Trophoblast cell (in vitro differentiated cells and primary cell): ENCODE results near the gene MAML1.

Source experiments
- DNase-seq, 2 donors: peaks; one replicate each; pipeline ENCODE4 v3.0.0-alpha.2; 2016
- H2AFZ ChIP-seq: 2 replicates; pipeline ENCODE4 v1.6.1; 2013; ENCODE audit warnings: low read length, moderate library complexity, mild to moderate bottlenecking; ENCODE audit not compliant: insufficient read depth, poor library complexity
- H2AK5ac ChIP-seq: 2 replicates; pipeline ENCODE4 v1.6.1; 2013; ENCODE audit warnings: mild to moderate bottlenecking, low read length
- H2BK120ac ChIP-seq: 2 replicates; pipeline ENCODE4 v1.6.1; 2013; ENCODE audit warnings: low read length, mild to moderate bottlenecking, moderate library complexity; ENCODE audit not compliant: insufficient read depth, poor library complexity
- H2BK12ac ChIP-seq: 2 replicates; pipeline ENCODE4 v1.6.1; 2013; ENCODE audit warnings: mild to moderate bottlenecking, low read length, moderate library complexity
- H2BK5ac ChIP-seq: 2 replicates; pipeline ENCODE4 v1.6.1; 2013; ENCODE audit warnings: low read length, low read depth, moderate library complexity, mild to moderate bottlenecking; ENCODE audit not compliant: poor library complexity
- H3K14ac ChIP-seq: 2 replicates; pipeline ENCODE4 v1.6.1; 2013; ENCODE audit warnings: mild to moderate bottlenecking, low read length
- H3K18ac ChIP-seq: 2 replicates; pipeline ENCODE4 v1.6.1; 2013; ENCODE audit warnings: mild to moderate bottlenecking, low read length
- H3K23ac ChIP-seq: 2 replicates; pipeline ENCODE4 v1.6.1; 2013; ENCODE audit warnings: low read length
- H3K27ac ChIP-seq: 2 replicates; pipeline ENCODE4 v1.5.1; 2013; ENCODE audit warnings: low read depth, mild to moderate bottlenecking, inconsistent platforms, low read length, moderate library complexity
- H3K27me3 ChIP-seq: 2 replicates; pipeline ENCODE4 v1.6.1; 2013; ENCODE audit warnings: inconsistent platforms, mild to moderate bottlenecking, low read length, moderate library complexity; ENCODE audit not compliant: insufficient read depth
- H3K36me3 ChIP-seq, 2 experiments: 1 replicate in 1 of 2; 2 replicates in 1 of 2; pipeline ENCODE4 v1.6.1; 2013; ENCODE audit warnings: low read length in 2 of 2, mild to moderate bottlenecking in 2 of 2, moderate library complexity in 1 of 2; ENCODE audit not compliant: insufficient read depth in 2 of 2, control insufficient read depth in 1 of 2
- H3K4ac ChIP-seq: 2 replicates; pipeline ENCODE4 v1.6.1; 2013; ENCODE audit warnings: low read depth, mild to moderate bottlenecking, low read length, moderate library complexity
- H3K4me1 ChIP-seq, 2 experiments: 1 replicate in 1 of 2; 2 replicates in 1 of 2; pipeline ENCODE4 v1.6.1; 2013; ENCODE audit warnings: low read length in 2 of 2, mild to moderate bottlenecking in 2 of 2, moderate library complexity in 1 of 2; ENCODE audit not compliant: insufficient read depth in 2 of 2, control insufficient read depth in 1 of 2
- H3K4me2 ChIP-seq: 2 replicates; pipeline ENCODE4 v1.6.1; 2013; ENCODE audit warnings: inconsistent platforms, mild to moderate bottlenecking, low read length, moderate library complexity
- H3K4me3 ChIP-seq: 2 replicates; pipeline ENCODE4 v1.5.1; 2013; ENCODE audit warnings: mild to moderate bottlenecking, low read depth, low read length, inconsistent platforms
- H3K79me1 ChIP-seq: one replicate; pipeline ENCODE4 v1.6.1; 2013; ENCODE audit warnings: low read length
- H3K79me2 ChIP-seq: 2 replicates; pipeline ENCODE4 v1.6.1; 2013; ENCODE audit warnings: low read length, mild to moderate bottlenecking; ENCODE audit not compliant: control insufficient read depth, insufficient read depth, poor library complexity
- H3K9ac ChIP-seq: 2 replicates; pipeline ENCODE4 v1.6.1; 2013; ENCODE audit warnings: mild to moderate bottlenecking, low read length
- H3K9me3 ChIP-seq: 2 replicates; pipeline ENCODE4 v1.6.1; 2013; ENCODE audit warnings: low read depth, mild to moderate bottlenecking, control low read depth, inconsistent platforms, low read length; ENCODE audit not compliant: insufficient read depth
- H4K12ac ChIP-seq: 2 replicates; pipeline ENCODE4 v1.6.1; 2013; ENCODE audit warnings: low read depth, mild to moderate bottlenecking, low read length, moderate library complexity
- H4K8ac ChIP-seq: 2 replicates; pipeline ENCODE4 v1.6.1; 2013; ENCODE audit warnings: low read depth, mild to moderate bottlenecking, low read length, moderate library complexity
- H4K91ac ChIP-seq: one replicate; pipeline ENCODE4 v1.6.1; 2013; ENCODE audit warnings: low read depth, mild to moderate bottlenecking, low read length, moderate library complexity
- WGBS: extraction: QIAGEN DNeasy Blood & Tissue Kit; methylation state at CpG from one replicate; pipeline ENCODE4 v1.1.7; 2013; ENCODE audit warnings: missing lambda C conversion rate; ENCODE audit not compliant: insufficient read length, insufficient coverage; ENCODE audit errors: extremely low coverage; 5-methylcytosine and 5-hydroxymethylcytosine counted together

The MAML1 gene

GRCh38 chr5:179699616-179700237 lies 32.9 kb upstream of the MAML1 start:
- H3K4me3 ChIP-seq: peak overlapping the region; percentile 99
- peaks cover 31% of the 10 kb centered on the region for H3K79me2 ChIP-seq
- H3K9me3 ChIP-seq: no peaks in the 10 kb centered on the region
- H2BK120ac ChIP-seq: no peak overlapping the region
- H3K79me1 ChIP-seq: peaks cover 15% of the 10 kb centered on the region
- peak overlapping the region; percentile 99 for H3K14ac ChIP-seq
- peaks cover 15 to 18% of the 10 kb centered on the region in 2 experiments for H3K36me3 ChIP-seq
- peak overlapping the region; percentile 3 for H4K8ac ChIP-seq
- H2AFZ ChIP-seq: no peak overlapping the region
- H2AK5ac ChIP-seq: no peak overlapping the region
- H2BK5ac ChIP-seq: no peak overlapping the region
- H3K27me3 ChIP-seq: no peaks in the 10 kb centered on the region
- H3K18ac ChIP-seq: no peak overlapping the region
- H3K9ac ChIP-seq: peak overlapping the region; percentile 88
- no CpG with 5 or more reads among the region's 19 CpGs for WGBS
- peak overlapping the region; percentile 100 for H4K91ac ChIP-seq
- H3K4me2 ChIP-seq: peak overlapping the region; percentile 60
- H3K23ac ChIP-seq: no peak overlapping the region
- no peak overlapping the region for H2BK12ac ChIP-seq
- no peak overlapping the region for H3K27ac ChIP-seq
- peak; percentile 13 to 48 for DNase-seq
- H3K4me1 ChIP-seq: peaks cover 0 to 3% of the 10 kb centered on the region in 2 experiments
- H4K12ac ChIP-seq: no peak overlapping the region
- H3K4ac ChIP-seq: peak overlapping the region; percentile 100

- Histone ChIP-seq H2BK12ac (no peak overlapping the region), H3K23ac (no peak overlapping the region), H3K4me1 (peaks cover 0 to 3% of the 10 kb centered on the region in 2 experiments), H3K79me2 (peaks cover 31% of the 10 kb centered on the region), H3K4ac (peak overlapping the region; percentile 99), H3K14ac (no peak overlapping the region), H2BK5ac (no peak overlapping the region), H3K79me1 (peaks cover 15% of the 10 kb centered on the region), H4K12ac (no peak overlapping the region), H4K91ac (no peak overlapping the region), H3K27me3 (no peaks in the 10 kb centered on the region), H3K27ac (no peak overlapping the region), H3K9ac (no peak overlapping the region), H3K4me3 (no peak overlapping the region), H3K18ac (no peak overlapping the region), H4K8ac (no peak overlapping the region), H3K4me2 (peak overlapping the region; percentile 54), H3K36me3 (peaks cover 19 to 22% of the 10 kb centered on the region in 2 experiments), H2BK120ac (no peak overlapping the region), H2AK5ac (no peak overlapping the region), H2AFZ (no peak overlapping the region), H3K9me3 (no peaks in the 10 kb centered on the region)
- WGBS: no CpG with 5 or more reads among the region's 7 CpGs
- DNase-seq: peak in 1 of 2 donors; percentile 11
Measured at GRCh38 chr5:179700401-179700918, 32.2 kb upstream of the MAML1 start.

- H3K23ac ChIP-seq: no peak overlapping the region
- H2BK12ac ChIP-seq: no peak overlapping the region
- H3K27ac ChIP-seq: no peak overlapping the region
- no peak overlapping the region for H2BK5ac ChIP-seq
- WGBS: no CpG with 5 or more reads among the region's 1 CpG
- no peak overlapping the region for H2AK5ac ChIP-seq
- DNase-seq: no peak
- H3K4me2 ChIP-seq: no peak overlapping the region
- no peak overlapping the region for H2BK120ac ChIP-seq
- H3K4me3 ChIP-seq: no peak overlapping the region
- H2AFZ ChIP-seq: no peak overlapping the region
- no peaks in the 10 kb centered on the region for H3K4me1 ChIP-seq
- no peaks in the 10 kb centered on the region for H3K79me2 ChIP-seq
- no peak overlapping the region for H3K9ac ChIP-seq
- no peak overlapping the region for H4K8ac ChIP-seq
- H3K14ac ChIP-seq: no peak overlapping the region
- no peaks in the 10 kb centered on the region for H3K9me3 ChIP-seq
- H3K4ac ChIP-seq: no peak overlapping the region
- H3K18ac ChIP-seq: no peak overlapping the region
- no peaks in the 10 kb centered on the region for H3K79me1 ChIP-seq
- H3K27me3 ChIP-seq: no peaks in the 10 kb centered on the region
- no peak overlapping the region for H4K12ac ChIP-seq
- no peak overlapping the region for H4K91ac ChIP-seq
- peaks cover 56 to 69% of the 10 kb centered on the region in 2 experiments for H3K36me3 ChIP-seq
Measured at GRCh38 chr5:179716286-179716685, 16.3 kb upstream of the MAML1 start.

- peaks cover 41 to 74% of the 10 kb centered on the region in 2 experiments for H3K36me3 ChIP-seq
- H3K79me2 ChIP-seq: no peaks in the 10 kb centered on the region
- WGBS: no CpG with 5 or more reads among the region's 2 CpGs
- no peak overlapping the region for H2BK12ac ChIP-seq
- no peak overlapping the region for H2BK120ac ChIP-seq
- H3K18ac ChIP-seq: no peak overlapping the region
- no peak overlapping the region for H3K23ac ChIP-seq
- H3K9me3 ChIP-seq: no peaks in the 10 kb centered on the region
- no peak overlapping the region for H4K8ac ChIP-seq
- H3K4me1 ChIP-seq: no peaks in the 10 kb centered on the region
- H2BK5ac ChIP-seq: no peak overlapping the region
- DNase-seq: no peak
- no peak overlapping the region for H2AFZ ChIP-seq
- H3K4me2 ChIP-seq: no peak overlapping the region
- H3K4me3 ChIP-seq: no peak overlapping the region
- H3K9ac ChIP-seq: no peak overlapping the region
- no peak overlapping the region for H4K91ac ChIP-seq
- H3K79me1 ChIP-seq: no peaks in the 10 kb centered on the region
- no peak overlapping the region for H3K14ac ChIP-seq
- H3K4ac ChIP-seq: no peak overlapping the region
- no peak overlapping the region for H3K27ac ChIP-seq
- no peaks in the 10 kb centered on the region for H3K27me3 ChIP-seq
- H4K12ac ChIP-seq: no peak overlapping the region
- H2AK5ac ChIP-seq: no peak overlapping the region
Measured at GRCh38 chr5:179720222-179720621, 12.4 kb upstream of the MAML1 start.
